Fibroblast of villous mesenchyme (primary cell): ENCODE results near the gene GRB10. TPM values are rescaled to one million over a fixed set of nuclear protein-coding genes. Genes with fewer than 3 reads are reported as not detected.

Experiments
- DNase-seq: peaks from one replicate; pipeline ENCODE4 v3.0.0-alpha.2; 2010; ENCODE audit warnings: low read depth
- H3K4me3 ChIP-seq: 2 replicates; pipeline ENCODE4 v1.5.1; 2011; ENCODE audit warnings: low read depth, mild to moderate bottlenecking, low read length
- CTCF ChIP-seq: IDR thresholded peaks from 2 replicates; pipeline ENCODE4 v1.5.1; 2012; ENCODE audit warnings: low read depth, mild to moderate bottlenecking, low read length; ENCODE audit not compliant: insufficient read depth
- total RNA-seq: library from RNA; depleted of rRNA; stranded (reverse); fragments of >200 nt; gene quantifications from 2 replicates; pipeline ENCODE4 v1.2.3, GENCODE V29; 2012

GRB10 gene
- total RNA-seq, 1 donor: 23.3 TPM

GRCh38 chr7:50640256-50640655 lies 142.4 kb downstream of the GRB10 start:
- TF ChIP-seq CTCF: no peak
- DNase-seq: no peak
- no peak overlapping the region for H3K4me3 ChIP-seq

- no peak overlapping the region for H3K4me3 ChIP-seq
- DNase-seq: peak; percentile 30
- no peak for TF ChIP-seq CTCF
Observed at GRCh38 chr7:50637725-50638643, 144.7 kb downstream of the GRB10 start.

- H3K4me3 ChIP-seq: no peak overlapping the region
- TF ChIP-seq CTCF: no peak
Observed at GRCh38 chr7:50634378-50634777, 148.3 kb downstream of the GRB10 start.

GRCh38 chr7:50633414-50633710 lies 149.3 kb downstream of the GRB10 start:
- H3K4me3 ChIP-seq: no peak overlapping the region
- TF ChIP-seq CTCF: no peak
- no peak for DNase-seq

More at GRCh38 chr7:50634378-50634777, 148.3 kb downstream of the GRB10 start:
- no peak for DNase-seq

GRCh38 chr7:50632561-50633413 lies 149.9 kb downstream of the GRB10 start:
- peak; percentile 91 for TF ChIP-seq CTCF
- no peak overlapping the region for H3K4me3 ChIP-seq
- DNase-seq: peak; percentile 60

- DNase-seq: no peak
- H3K4me3 ChIP-seq: no peak overlapping the region
- no peak for TF ChIP-seq CTCF
Observed at GRCh38 chr7:50631639-50632038, 151.1 kb downstream of the GRB10 start.
